C4-2B (cell line): ENCODE measurements around the gene GNB1.

Experiments used
- ZFX ChIP-seq: fragments of 450-650 bp; IDR thresholded peaks from 2 replicates; pipeline ENCODE4 v1.6.1; 2017
- TF ChIP-seq, protein P1 (sequence below): fragments of 450-650 bp; conservative IDR thresholded peaks from 2 replicates; pipeline ENCODE4 v1.5.1; 2017; ENCODE audit warnings: mild to moderate bottlenecking

DNA sequence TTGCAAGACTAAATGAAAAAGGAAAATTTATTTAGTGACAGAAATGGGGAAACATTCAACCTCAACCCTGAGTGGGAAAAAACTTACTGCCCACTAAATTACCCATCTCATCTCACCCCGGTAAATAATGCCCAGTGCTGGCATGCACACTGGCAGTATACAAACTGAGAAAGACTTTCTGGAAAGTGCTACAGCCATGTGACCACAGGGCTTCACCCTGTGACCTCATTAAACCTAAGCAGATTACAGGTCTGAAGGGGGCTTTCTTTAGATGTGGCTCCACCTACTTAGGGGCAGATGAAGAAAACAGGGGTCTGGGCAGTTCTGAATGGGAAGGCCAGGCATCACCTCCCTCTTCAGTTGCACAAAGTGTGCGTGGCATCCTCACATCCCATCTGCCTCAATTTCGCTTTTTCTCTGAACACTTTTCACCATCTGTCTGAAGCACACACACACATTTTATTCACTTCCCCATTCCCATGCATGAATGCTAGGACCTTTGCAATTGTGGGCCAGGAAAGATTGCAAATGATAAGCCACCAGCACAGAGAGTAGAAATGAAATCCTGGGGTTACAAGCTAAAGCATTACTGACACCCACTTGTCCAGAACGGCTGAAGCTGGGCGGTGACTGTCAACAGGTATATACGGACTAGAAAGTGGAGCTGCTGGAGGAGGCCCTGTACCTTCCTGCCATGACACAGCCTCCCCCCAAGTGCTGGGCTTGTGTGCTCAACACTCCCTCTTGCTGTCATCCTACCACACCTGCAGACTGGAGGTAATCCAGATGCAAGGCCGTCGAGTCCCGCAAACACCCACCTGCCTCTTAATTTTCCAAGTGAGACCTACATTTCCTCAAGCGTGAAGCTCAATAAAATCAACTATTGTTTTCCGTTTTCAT, 115.3 kb downstream of the GNB1 start:
- TF ChIP-seq, protein P1, sequence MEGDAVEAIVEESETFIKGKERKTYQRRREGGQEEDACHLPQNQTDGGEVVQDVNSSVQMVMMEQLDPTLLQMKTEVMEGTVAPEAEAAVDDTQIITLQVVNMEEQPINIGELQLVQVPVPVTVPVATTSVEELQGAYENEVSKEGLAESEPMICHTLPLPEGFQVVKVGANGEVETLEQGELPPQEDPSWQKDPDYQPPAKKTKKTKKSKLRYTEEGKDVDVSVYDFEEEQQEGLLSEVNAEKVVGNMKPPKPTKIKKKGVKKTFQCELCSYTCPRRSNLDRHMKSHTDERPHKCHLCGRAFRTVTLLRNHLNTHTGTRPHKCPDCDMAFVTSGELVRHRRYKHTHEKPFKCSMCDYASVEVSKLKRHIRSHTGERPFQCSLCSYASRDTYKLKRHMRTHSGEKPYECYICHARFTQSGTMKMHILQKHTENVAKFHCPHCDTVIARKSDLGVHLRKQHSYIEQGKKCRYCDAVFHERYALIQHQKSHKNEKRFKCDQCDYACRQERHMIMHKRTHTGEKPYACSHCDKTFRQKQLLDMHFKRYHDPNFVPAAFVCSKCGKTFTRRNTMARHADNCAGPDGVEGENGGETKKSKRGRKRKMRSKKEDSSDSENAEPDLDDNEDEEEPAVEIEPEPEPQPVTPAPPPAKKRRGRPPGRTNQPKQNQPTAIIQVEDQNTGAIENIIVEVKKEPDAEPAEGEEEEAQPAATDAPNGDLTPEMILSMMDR: no peak
- TF ChIP-seq ZFX: no peak
